Esophagus squamous epithelium (tissue), 5 donors: ENCODE measurements around the gene PTPRO. TPM values are rescaled to one million over a fixed set of nuclear protein-coding genes. Genes with fewer than 3 reads are reported as not detected.
A peak's percentile ranks its signal among the peaks of the same experiment; 100 is the strongest.

Experiments
- DNase-seq: peaks from one replicate; lab custom pipeline; 2025; lab: John Stamatoyannopoulos, UW
- H3K27ac ChIP-seq, 4 donors: fragments of 200-600 bp; sonication (generic); one replicate each; pipeline ENCODE4 v1.5.1; 2016 to 2019; ENCODE audit warnings: mild to moderate bottlenecking in 1 of 4
- H3K27me3 ChIP-seq, 4 donors: fragments of 200-600 bp; sonication (generic); 1 replicate in 3 of 4; 2 replicates in 1 of 4; pipeline versions ENCODE4 v1.5.1 to v1.6.0; 2017 to 2021; ENCODE audit warnings: antibody characterized with exemption in 1 of 4
- H3K36me3 ChIP-seq, 3 donors: fragments of 200-600 bp; sonication (generic); one replicate each; pipeline ENCODE4 v1.5.1; 2016 to 2019
- H3K4me1 ChIP-seq, 3 donors: fragments of 200-600 bp; sonication (generic); one replicate each; pipeline ENCODE4 v1.5.1; 2017 to 2019
- H3K4me3 ChIP-seq, 4 donors: fragments of 200-600 bp; sonication (generic); 1 replicate in 3 of 4; 2 replicates in 1 of 4; pipeline ENCODE4 v1.5.1; 2016 to 2019; ENCODE audit warnings: mild to moderate bottlenecking in 2 of 4, moderate library complexity in 1 of 4
- H3K9me3 ChIP-seq, 3 donors: fragments of 200-600 bp; sonication (generic); one replicate each; pipeline ENCODE4 v1.5.1; 2016 to 2019
- POLR2A ChIP-seq, 4 donors: fragments of 450-650 bp; IDR thresholded peaks; one replicate each; pipeline ENCODE4 v1.6.1; 2017; ENCODE audit warnings: antibody characterized with exemption in 4 of 4, mild to moderate bottlenecking in 4 of 4, moderate library complexity in 3 of 4
- WGBS, 2 donors: methylation state at CpG; one replicate each; pipeline ENCODE4 v1.1.5; 2018; 5-methylcytosine and 5-hydroxymethylcytosine counted together
- intact Hi-C: fragments of 100-400 bp; cut with DNase I; formaldehyde crosslinking; loops from one replicate; pipeline ENCODE4 v1.15.0; 2022
- total RNA-seq, 4 donors: library from RNA; depleted of rRNA; stranded (reverse); fragments of >200 nt; gene quantifications; one replicate each; pipeline ENCODE4 v1.1.0, GENCODE V29; 2016
- TF ChIP-seq, protein P1 (sequence below), 6 experiments: fragments of 450-650 bp in 4 of 6; fragments of 200-600 bp in 2 of 6; sonication (generic) in 2 of 6; IDR thresholded peaks; one replicate each; pipeline ENCODE4 v1.5.1; 2016 to 2019; ENCODE audit warnings: antibody characterized with exemption in 6 of 6, mild to moderate bottlenecking in 4 of 6, moderate library complexity in 4 of 6
- donor health status: DM: yes; HTN: yes; CAD: no.

PTPRO gene
- total RNA-seq, 4 donors from 2014 or later, result 0.13 to 1.4 (median 0.76) TPM; not detected in 1

- Histone ChIP-seq H3K4me1 (no peaks in the 10 kb centered on the region), H3K9me3 (no peaks in the 10 kb centered on the region), H3K4me3 (no peak overlapping the region), H3K27ac (no peak overlapping the region), H3K27me3 (peaks cover 0 to 42% (median 0%) of the 10 kb centered on the region in 4 donors), H3K36me3 (no peaks in the 10 kb centered on the region)
- DNase-seq, result no peak
- TF ChIP-seq POLR2A (IDR thresholded peaks at IDR 0.05), result no peak
- TF ChIP-seq, protein P1, sequence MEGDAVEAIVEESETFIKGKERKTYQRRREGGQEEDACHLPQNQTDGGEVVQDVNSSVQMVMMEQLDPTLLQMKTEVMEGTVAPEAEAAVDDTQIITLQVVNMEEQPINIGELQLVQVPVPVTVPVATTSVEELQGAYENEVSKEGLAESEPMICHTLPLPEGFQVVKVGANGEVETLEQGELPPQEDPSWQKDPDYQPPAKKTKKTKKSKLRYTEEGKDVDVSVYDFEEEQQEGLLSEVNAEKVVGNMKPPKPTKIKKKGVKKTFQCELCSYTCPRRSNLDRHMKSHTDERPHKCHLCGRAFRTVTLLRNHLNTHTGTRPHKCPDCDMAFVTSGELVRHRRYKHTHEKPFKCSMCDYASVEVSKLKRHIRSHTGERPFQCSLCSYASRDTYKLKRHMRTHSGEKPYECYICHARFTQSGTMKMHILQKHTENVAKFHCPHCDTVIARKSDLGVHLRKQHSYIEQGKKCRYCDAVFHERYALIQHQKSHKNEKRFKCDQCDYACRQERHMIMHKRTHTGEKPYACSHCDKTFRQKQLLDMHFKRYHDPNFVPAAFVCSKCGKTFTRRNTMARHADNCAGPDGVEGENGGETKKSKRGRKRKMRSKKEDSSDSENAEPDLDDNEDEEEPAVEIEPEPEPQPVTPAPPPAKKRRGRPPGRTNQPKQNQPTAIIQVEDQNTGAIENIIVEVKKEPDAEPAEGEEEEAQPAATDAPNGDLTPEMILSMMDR (IDR thresholded peaks at IDR 0.05), result no peak
- intact Hi-C loops, result loop anchor here (5.0 kb wide), 1 partner anchor 47 kb away; no protein-coding TSS in a partner anchor
- 64 to 70% methylated on average over 7 of the region's 7 CpGs for WGBS, 2 donors
These were observed 261.5 kb downstream of the PTPRO start for GRCh38 chr12:15583804-15584203.

GRCh38 chr12:15584366-15585041 lies 262.2 kb downstream of the PTPRO start:
- no peaks in the 10 kb centered on the region for H3K36me3 ChIP-seq
- H3K27ac ChIP-seq, result no peak overlapping the region
- no peaks in the 10 kb centered on the region for H3K9me3 ChIP-seq
- DNase-seq, result no peak
- TF ChIP-seq, protein P1 (IDR thresholded peaks at IDR 0.05), result peak; percentile 26 to 62 (median 50)
- TF ChIP-seq POLR2A (IDR thresholded peaks at IDR 0.05), result no peak
- no peak overlapping the region for H3K4me3 ChIP-seq
- intact Hi-C loops, result loop anchor here (5.0 kb wide), 2 partner anchors 47 to 273 kb away; no protein-coding TSS in a partner anchor
- 25 to 30% methylated on average over 3 of the region's 3 CpGs for WGBS, 2 donors
- H3K27me3 ChIP-seq, result peaks cover 0 to 43% (median 0%) of the 10 kb centered on the region in 4 donors
- H3K4me1 ChIP-seq, result no peaks in the 10 kb centered on the region

GRCh38 chr12:15589328-15590032 lies 267.2 kb downstream of the PTPRO start:
- Histone ChIP-seq H3K4me1 (peaks cover 0 to 13% (median 0%) of the 10 kb centered on the region in 3 donors), H3K27ac (no peak overlapping the region), H3K9me3 (no peaks in the 10 kb centered on the region), H3K27me3 (peaks cover 0 to 30% (median 0%) of the 10 kb centered on the region in 4 donors), H3K36me3 (no peaks in the 10 kb centered on the region), H3K4me3 (no peak overlapping the region)
- WGBS, 2 donors, result 71% methylated on average over 8 of the region's 8 CpGs
- no peak for TF ChIP-seq POLR2A (IDR thresholded peaks at IDR 0.05)
- TF ChIP-seq, protein P1 (IDR thresholded peaks at IDR 0.05), result no peak
- no peak for DNase-seq
- intact Hi-C loops, result loop anchor here (5.0 kb wide), 1 partner anchor 268 kb away; no protein-coding TSS in a partner anchor

DNA sequence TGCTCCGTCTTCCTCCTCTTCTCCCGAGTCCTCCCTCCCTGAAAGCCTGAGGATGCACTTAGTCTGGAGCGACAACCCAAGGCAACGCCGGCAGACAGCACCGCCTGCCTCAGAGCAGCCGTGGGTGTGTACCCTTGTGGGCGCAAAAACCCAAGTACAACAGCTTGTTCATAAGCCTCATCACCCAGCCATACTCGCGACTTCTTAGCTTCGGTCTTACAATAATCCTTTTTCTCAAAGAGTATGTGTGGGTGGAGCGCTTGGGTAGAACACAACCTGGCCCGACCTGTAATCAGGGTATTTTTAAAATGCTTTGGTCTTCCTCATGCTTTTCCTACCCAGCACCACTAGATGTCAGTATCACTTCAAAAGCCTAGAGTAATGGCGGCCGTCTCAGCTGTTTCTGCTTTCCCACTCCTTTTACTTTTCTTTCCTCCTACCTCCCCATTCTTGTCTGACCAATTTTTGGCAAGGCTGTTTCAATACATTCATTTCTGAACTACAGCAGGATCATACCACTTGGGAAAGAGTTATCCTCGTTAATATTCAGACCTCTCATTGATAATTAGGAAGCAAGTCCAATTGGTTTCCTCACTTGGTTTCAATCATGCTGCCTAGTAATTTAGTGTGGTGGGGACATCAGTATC lies 268.0 kb downstream of the PTPRO start:
- Histone ChIP-seq H3K9me3 (no peaks in the 10 kb centered on the region), H3K4me3 (peak overlapping the region in 3 of 4 donors; percentile 25 to 59 (median 25)), H3K27ac (peak overlapping the region in 2 of 4 donors; percentile 1 to 36), H3K36me3 (no peaks in the 10 kb centered on the region), H3K27me3 (peaks cover 0 to 28% (median 0%) of the 10 kb centered on the region in 4 donors), H3K4me1 (peaks cover 0 to 13% (median 0%) of the 10 kb centered on the region in 3 donors)
- TF ChIP-seq, protein P1 (IDR thresholded peaks at IDR 0.05), result peak; percentile 75 to 93 (median 88)
- no peak for TF ChIP-seq POLR2A (IDR thresholded peaks at IDR 0.05)
- DNase-seq, result no peak
- intact Hi-C loops, result no loop called here
- 3 to 11% methylated on average over 16 of the region's 16 CpGs for WGBS, 2 donors
